Cardiac muscle cell (in vitro differentiated cells and primary cell): Measurements from ENCODE around the gene PCDH9. TPM values are rescaled to one million over a fixed set of nuclear protein-coding genes. Genes with fewer than 3 reads are reported as not detected.

Experiments used
- DNase-seq, 2 donors: peaks; one replicate each; pipeline versions ENCODE4 v3.0.0 to v3.0.0-alpha.2; 2010 to 2017; ENCODE audit warnings: low read depth in 1 of 2, low spot score in 1 of 2
- H3K27ac ChIP-seq: fragments of 200-600 bp; sonication (generic); 2 replicates; pipeline ENCODE4 v1.5.1; 2016
- H3K27me3 ChIP-seq: fragments of 200-600 bp; sonication (generic); 2 replicates; pipeline ENCODE4 v1.6.0; 2016; ENCODE audit warnings: control low read depth
- H3K36me3 ChIP-seq: fragments of 200-600 bp; sonication (generic); 2 replicates; pipeline ENCODE4 v1.5.1; 2016; ENCODE audit warnings: control low read depth
- H3K4me1 ChIP-seq: fragments of 200-600 bp; sonication (generic); 2 replicates; pipeline ENCODE4 v1.8.1; 2017; ENCODE audit warnings: low read depth, mild to moderate bottlenecking, mixed run types
- H3K4me3 ChIP-seq: fragments of 200-600 bp; sonication (generic); 2 replicates; pipeline ENCODE4 v1.5.1; 2016; ENCODE audit warnings: mild to moderate bottlenecking
- H3K9me3 ChIP-seq: fragments of 200-600 bp; sonication (generic); 2 replicates; pipeline ENCODE4 v1.5.1; 2017; ENCODE audit warnings: low read depth, mild to moderate bottlenecking, control low read depth
- polyA plus RNA-seq: library from polyadenylated mRNA; unstranded; fragments of >200 nt; fragmentation: Nextera tagmentation; extraction: Ambion mirVana; gene quantifications from 2 replicates; pipeline ENCODE4 v1.2.1, GENCODE V29; 2016
- total RNA-seq: library from RNA; depleted of rRNA; stranded (reverse); fragments of >200 nt; gene quantifications from 2 replicates; pipeline ENCODE4 v1.2.3, GENCODE V29; 2016
- TF ChIP-seq, protein P1 (sequence below): IDR thresholded peaks from 2 replicates; pipeline ENCODE4 v1.5.1; 2012; ENCODE audit warnings: low read depth, mild to moderate bottlenecking, low read length

Gene PCDH9
- total and polyA plus RNA-seq, 2 experiments from 2014 or later = 1.6 to 2.3 TPM

DNA sequence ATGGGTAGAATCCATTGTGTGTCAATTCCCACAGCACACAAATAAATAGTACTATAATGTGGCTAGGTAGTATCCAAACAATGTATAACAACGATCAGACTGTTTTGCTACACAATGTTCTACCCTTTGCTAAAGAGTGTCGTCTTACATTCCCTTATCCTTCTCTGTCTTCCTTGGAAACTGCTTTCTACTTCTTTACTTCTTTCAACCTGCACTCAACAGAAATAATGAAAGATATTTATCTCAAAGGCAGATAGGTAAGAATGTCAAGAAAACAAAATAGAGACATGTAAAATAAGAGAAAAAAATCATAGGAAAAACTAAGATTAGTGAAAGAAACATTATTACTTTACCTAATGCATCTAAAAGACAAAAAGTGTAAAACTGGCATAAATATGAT lies 814.7 kb downstream of the PCDH9 start:
- H3K27ac ChIP-seq = no peak overlapping the region
- H3K27me3 ChIP-seq = no peaks in the 10 kb centered on the region
- no peak overlapping the region for H3K4me3 ChIP-seq
- no peaks in the 10 kb centered on the region for H3K9me3 ChIP-seq
- no peaks in the 10 kb centered on the region for H3K4me1 ChIP-seq
- DNase-seq = no peak
- TF ChIP-seq, protein P1, sequence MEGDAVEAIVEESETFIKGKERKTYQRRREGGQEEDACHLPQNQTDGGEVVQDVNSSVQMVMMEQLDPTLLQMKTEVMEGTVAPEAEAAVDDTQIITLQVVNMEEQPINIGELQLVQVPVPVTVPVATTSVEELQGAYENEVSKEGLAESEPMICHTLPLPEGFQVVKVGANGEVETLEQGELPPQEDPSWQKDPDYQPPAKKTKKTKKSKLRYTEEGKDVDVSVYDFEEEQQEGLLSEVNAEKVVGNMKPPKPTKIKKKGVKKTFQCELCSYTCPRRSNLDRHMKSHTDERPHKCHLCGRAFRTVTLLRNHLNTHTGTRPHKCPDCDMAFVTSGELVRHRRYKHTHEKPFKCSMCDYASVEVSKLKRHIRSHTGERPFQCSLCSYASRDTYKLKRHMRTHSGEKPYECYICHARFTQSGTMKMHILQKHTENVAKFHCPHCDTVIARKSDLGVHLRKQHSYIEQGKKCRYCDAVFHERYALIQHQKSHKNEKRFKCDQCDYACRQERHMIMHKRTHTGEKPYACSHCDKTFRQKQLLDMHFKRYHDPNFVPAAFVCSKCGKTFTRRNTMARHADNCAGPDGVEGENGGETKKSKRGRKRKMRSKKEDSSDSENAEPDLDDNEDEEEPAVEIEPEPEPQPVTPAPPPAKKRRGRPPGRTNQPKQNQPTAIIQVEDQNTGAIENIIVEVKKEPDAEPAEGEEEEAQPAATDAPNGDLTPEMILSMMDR = no peak
- H3K36me3 ChIP-seq = no peaks in the 10 kb centered on the region

- Histone ChIP-seq H3K27me3 (no peaks in the 10 kb centered on the region), H3K36me3 (no peaks in the 10 kb centered on the region), H3K27ac (no peak overlapping the region), H3K9me3 (no peaks in the 10 kb centered on the region), H3K4me3 (no peak overlapping the region), H3K4me1 (no peaks in the 10 kb centered on the region)
- TF ChIP-seq, protein P1 = no peak
- no peak for DNase-seq
Measured at GRCh38 chr13:66414066-66414800, 815.9 kb downstream of the PCDH9 start.

DNA sequence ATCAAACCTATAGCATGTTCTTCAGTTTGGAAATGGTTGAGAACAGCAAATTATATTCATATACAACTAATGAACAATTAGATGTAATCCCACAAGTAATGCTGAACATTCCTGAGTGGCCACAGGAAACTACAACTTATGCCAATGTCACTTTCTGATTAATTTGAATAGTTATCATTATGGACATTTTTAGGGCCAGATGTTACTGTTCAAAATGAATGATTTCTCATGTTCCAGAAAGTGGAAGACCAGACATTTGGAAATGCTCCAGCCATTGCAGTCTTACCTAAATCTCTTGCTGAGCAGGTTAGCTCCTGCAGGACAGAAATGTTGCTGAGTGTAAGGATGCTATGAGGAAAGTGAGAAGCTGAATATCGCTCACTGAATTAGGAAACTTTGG lies 819.8 kb downstream of the PCDH9 start:
- Histone ChIP-seq H3K9me3 (no peaks in the 10 kb centered on the region), H3K4me3 (no peak overlapping the region), H3K27me3 (no peaks in the 10 kb centered on the region), H3K36me3 (no peaks in the 10 kb centered on the region), H3K27ac (no peak overlapping the region), H3K4me1 (peaks cover 5% of the 10 kb centered on the region)
- no peak for DNase-seq
- TF ChIP-seq, protein P1 = no peak

- no peaks in the 10 kb centered on the region for H3K9me3 ChIP-seq
- TF ChIP-seq, protein P1 = no peak
- H3K36me3 ChIP-seq = no peaks in the 10 kb centered on the region
- no peaks in the 10 kb centered on the region for H3K27me3 ChIP-seq
- peaks cover 5% of the 10 kb centered on the region for H3K4me1 ChIP-seq
- H3K4me3 ChIP-seq = no peak overlapping the region
- DNase-seq = no peak
- H3K27ac ChIP-seq = no peak overlapping the region
Measured at GRCh38 chr13:66409542-66409941, 820.6 kb downstream of the PCDH9 start.

DNA sequence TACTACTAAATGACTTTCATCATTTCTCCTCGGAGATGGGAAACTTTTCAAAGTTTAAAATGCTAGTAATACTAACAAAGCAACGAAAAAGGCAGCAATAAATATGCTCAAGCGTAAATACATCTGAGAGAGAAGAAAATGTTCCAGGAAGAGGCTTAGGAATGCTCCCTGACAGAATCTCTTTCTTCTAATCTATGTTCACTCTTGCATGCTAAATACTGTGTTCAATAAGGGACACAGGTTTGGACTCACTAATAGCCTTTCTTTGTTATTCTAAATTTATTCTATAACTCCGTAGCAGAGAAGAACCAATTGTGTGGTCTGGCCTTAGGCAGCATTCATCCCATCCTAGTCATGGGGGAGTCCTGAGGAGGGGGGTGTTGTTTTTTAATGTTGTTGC lies 823.0 kb downstream of the PCDH9 start:
- Histone ChIP-seq H3K27me3 (no peaks in the 10 kb centered on the region), H3K9me3 (no peaks in the 10 kb centered on the region), H3K4me1 (peaks cover 5% of the 10 kb centered on the region), H3K4me3 (no peak overlapping the region), H3K36me3 (no peaks in the 10 kb centered on the region), H3K27ac (no peak overlapping the region)
- DNase-seq = no peak
- TF ChIP-seq, protein P1 = no peak
